ENCODE results near the gene PRDM9. TPM values are rescaled to one million over a fixed set of nuclear protein-coding genes. Genes with fewer than 3 reads are reported as not detected.

The PRDM9 gene
- total and polyA plus RNA-seq, 2 donors (not counting 3 experiments of a cell fraction or from before 2014, with no cell fraction given), result not detected

DNA sequence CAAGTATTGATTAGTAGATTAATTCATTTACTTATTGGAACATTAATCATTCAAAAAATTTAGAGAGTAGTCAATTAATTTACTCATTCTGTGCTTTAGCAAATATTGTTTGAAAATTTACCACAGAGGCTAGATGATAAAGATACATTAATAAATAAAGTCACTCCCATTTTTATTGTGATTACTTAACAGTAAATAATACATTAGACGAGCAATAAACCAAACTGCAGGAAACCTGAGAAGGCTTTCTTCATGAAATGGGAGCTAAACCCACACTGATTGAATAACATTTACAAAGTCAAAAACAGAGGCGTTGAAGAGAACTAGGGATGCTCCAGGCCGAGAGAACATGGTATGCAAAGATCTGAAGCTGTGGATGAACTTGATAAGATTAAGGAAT is 38.8 kb upstream of the PRDM9 start:
- Histone ChIP-seq H3K9me1 (replicated peaks; ENCODE audit: control insufficient read depth, extremely low read depth, insufficient read depth, low read length) (no peaks in the 10 kb centered on the region), H3K79me2 (ENCODE audit: control insufficient read depth, insufficient read depth, low read length) (no peaks in the 10 kb centered on the region), H3K36me3 (ENCODE audit: control insufficient read depth in 2 of 2, extremely low read depth in 1 of 2, insufficient read depth in 2 of 2, low read length in 2 of 2) (no peaks in the 10 kb centered on the region), H4K20me1 (replicated peaks; ENCODE audit: control insufficient read depth, extremely low read depth, insufficient read depth, low read length) (no peaks in the 10 kb centered on the region), H3K4me1 (ENCODE audit: control insufficient read depth, extremely low read depth, insufficient read depth, low read length) (no peaks in the 10 kb centered on the region), H3K27ac (ENCODE audit: insufficient read depth, low read depth, low read length) (no peak overlapping the region), H2AFZ (ENCODE audit: low read depth, low read length) (no peak overlapping the region), H3K27me3 (ENCODE audit: control insufficient read depth in 2 of 2, insufficient read depth in 2 of 2, low read length in 2 of 2) (no peaks in the 10 kb centered on the region), H3K9me3 (replicated peaks; ENCODE audit: control insufficient read depth, insufficient read depth, low read length) (peaks cover 1% of the 10 kb centered on the region), H3K9ac (replicated peaks; ENCODE audit: extremely low read depth, insufficient read depth, low read length) (no peak overlapping the region), H3K4me3 (replicated peaks in 1 of 3; ENCODE audit: insufficient read depth in 1 of 3, low read depth in 1 of 3, low read length in 3 of 3) (no peak overlapping the region), H3K4me2 (ENCODE audit: insufficient read depth, low read length) (no peak overlapping the region)
- TF ChIP-seq, protein P1, sequence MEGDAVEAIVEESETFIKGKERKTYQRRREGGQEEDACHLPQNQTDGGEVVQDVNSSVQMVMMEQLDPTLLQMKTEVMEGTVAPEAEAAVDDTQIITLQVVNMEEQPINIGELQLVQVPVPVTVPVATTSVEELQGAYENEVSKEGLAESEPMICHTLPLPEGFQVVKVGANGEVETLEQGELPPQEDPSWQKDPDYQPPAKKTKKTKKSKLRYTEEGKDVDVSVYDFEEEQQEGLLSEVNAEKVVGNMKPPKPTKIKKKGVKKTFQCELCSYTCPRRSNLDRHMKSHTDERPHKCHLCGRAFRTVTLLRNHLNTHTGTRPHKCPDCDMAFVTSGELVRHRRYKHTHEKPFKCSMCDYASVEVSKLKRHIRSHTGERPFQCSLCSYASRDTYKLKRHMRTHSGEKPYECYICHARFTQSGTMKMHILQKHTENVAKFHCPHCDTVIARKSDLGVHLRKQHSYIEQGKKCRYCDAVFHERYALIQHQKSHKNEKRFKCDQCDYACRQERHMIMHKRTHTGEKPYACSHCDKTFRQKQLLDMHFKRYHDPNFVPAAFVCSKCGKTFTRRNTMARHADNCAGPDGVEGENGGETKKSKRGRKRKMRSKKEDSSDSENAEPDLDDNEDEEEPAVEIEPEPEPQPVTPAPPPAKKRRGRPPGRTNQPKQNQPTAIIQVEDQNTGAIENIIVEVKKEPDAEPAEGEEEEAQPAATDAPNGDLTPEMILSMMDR (IDR thresholded peaks at IDR 0.05; ENCODE audit: extremely low read depth in 1 of 2, insufficient read depth in 1 of 2, low read depth in 1 of 2, low read length in 2 of 2), result no peak
- no peak for TF ChIP-seq FOS (IDR thresholded peaks at IDR 0.05; ENCODE audit: borderline replicate concordance, insufficient read depth, low read length)
- no peak for TF ChIP-seq GATA2 (IDR thresholded peaks at IDR 0.05; ENCODE audit: insufficient read depth, insufficient read length, low read depth, low read length)
- no peak for TF ChIP-seq POLR2AphosphoS5 (IDR thresholded peaks at IDR 0.05; ENCODE audit: insufficient read depth, low read depth, low read length)
- TF ChIP-seq EZH2 (IDR thresholded peaks at IDR 0.05; ENCODE audit: borderline replicate concordance, low read depth, low read length, severe bottlenecking), result no peak
- no peak for TF ChIP-seq JUN (IDR thresholded peaks at IDR 0.05; ENCODE audit: borderline replicate concordance, insufficient read depth, insufficient read length, low read depth)
- no peak for TF ChIP-seq POLR2A (IDR thresholded peaks at IDR 0.05; ENCODE audit: low read depth, low read length)
- no peak for TF ChIP-seq MAX (IDR thresholded peaks at IDR 0.05; ENCODE audit: insufficient read depth, insufficient read length)
- TF ChIP-seq MYC (IDR thresholded peaks at IDR 0.05; ENCODE audit: low read depth, low read length), result no peak
- intact Hi-C loops (cut with micrococcal nuclease) (no loop called here), dilution Hi-C loops (cut with MboI; ENCODE audit: extremely low pct_ligation_motif_present, low sequenced_read_pairs) (no loop called here)
- CTCF ChIA-PET, result no interaction called here
- DNase-seq (ENCODE audit: low read depth, low spot score) (no peak), FAIRE-seq (no peak)
- no TSS peak for BruUV-seq (replicated peaks)
- POLR2A ChIA-PET, result no interaction called here
